Measurements from ENCODE around the gene PCBP3. TPM values are rescaled to one million over a fixed set of nuclear protein-coding genes. Genes with fewer than 3 reads are reported as not detected.

PCBP3 gene
- total and polyA plus RNA-seq, 2 donors from 2014 or later, result 2.3 to 5.4 TPM

- H3K27me3 ChIP-seq (ENCODE audit: control insufficient read depth, insufficient read depth, low read length), result no peaks in the 10 kb centered on the region
- no peak overlapping the region for H3K27ac ChIP-seq (ENCODE audit: low read depth in 2 of 2, low read length in 2 of 2)
- no peaks in the 10 kb centered on the region for H3K4me1 ChIP-seq (ENCODE audit: control insufficient read depth in 2 of 3, insufficient read depth in 2 of 3, low read depth in 1 of 3, low read length in 3 of 3)
- H3K9me3 ChIP-seq (ENCODE audit: control insufficient read depth in 2 of 3, insufficient read depth in 1 of 3, low read length in 3 of 3), result no peaks in the 10 kb centered on the region
- peaks cover 1 to 21% (median 2%) of the 10 kb centered on the region in 3 donors for H3K36me3 ChIP-seq (ENCODE audit: control insufficient read depth in 2 of 3, insufficient read depth in 3 of 3, low read length in 3 of 3)
- no peak overlapping the region for H3K9ac ChIP-seq (ENCODE audit: low read length in 3 of 3)
- TF ChIP-seq, protein P1, sequence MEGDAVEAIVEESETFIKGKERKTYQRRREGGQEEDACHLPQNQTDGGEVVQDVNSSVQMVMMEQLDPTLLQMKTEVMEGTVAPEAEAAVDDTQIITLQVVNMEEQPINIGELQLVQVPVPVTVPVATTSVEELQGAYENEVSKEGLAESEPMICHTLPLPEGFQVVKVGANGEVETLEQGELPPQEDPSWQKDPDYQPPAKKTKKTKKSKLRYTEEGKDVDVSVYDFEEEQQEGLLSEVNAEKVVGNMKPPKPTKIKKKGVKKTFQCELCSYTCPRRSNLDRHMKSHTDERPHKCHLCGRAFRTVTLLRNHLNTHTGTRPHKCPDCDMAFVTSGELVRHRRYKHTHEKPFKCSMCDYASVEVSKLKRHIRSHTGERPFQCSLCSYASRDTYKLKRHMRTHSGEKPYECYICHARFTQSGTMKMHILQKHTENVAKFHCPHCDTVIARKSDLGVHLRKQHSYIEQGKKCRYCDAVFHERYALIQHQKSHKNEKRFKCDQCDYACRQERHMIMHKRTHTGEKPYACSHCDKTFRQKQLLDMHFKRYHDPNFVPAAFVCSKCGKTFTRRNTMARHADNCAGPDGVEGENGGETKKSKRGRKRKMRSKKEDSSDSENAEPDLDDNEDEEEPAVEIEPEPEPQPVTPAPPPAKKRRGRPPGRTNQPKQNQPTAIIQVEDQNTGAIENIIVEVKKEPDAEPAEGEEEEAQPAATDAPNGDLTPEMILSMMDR (IDR thresholded peaks at IDR 0.05; ENCODE audit: borderline replicate concordance, extremely low read depth, insufficient read depth), result no peak
- no peak overlapping the region for H3K4me3 ChIP-seq (ENCODE audit: low read length in 3 of 3)
- no peak for FAIRE-seq
- intact Hi-C loops (cut with DNase I), result no loop called here
- DNase-seq, result peak in 2 of 5 donors; percentile 43 to 78
Observed at GRCh38 chr21:45990049-45990711, 346.7 kb downstream of the PCBP3 start.

GRCh38 chr21:45990741-45991605 lies 347.4 kb downstream of the PCBP3 start:
- intact Hi-C loops (cut with DNase I), result no loop called here
- Histone ChIP-seq H3K9ac (ENCODE audit: low read length in 3 of 3) (no peak overlapping the region), H3K27me3 (ENCODE audit: control insufficient read depth, insufficient read depth, low read length) (no peaks in the 10 kb centered on the region), H3K4me1 (ENCODE audit: control insufficient read depth in 2 of 3, insufficient read depth in 2 of 3, low read depth in 1 of 3, low read length in 3 of 3) (no peaks in the 10 kb centered on the region), H3K9me3 (ENCODE audit: control insufficient read depth in 2 of 3, insufficient read depth in 1 of 3, low read length in 3 of 3) (no peaks in the 10 kb centered on the region), H3K27ac (ENCODE audit: low read depth in 2 of 2, low read length in 2 of 2) (no peak overlapping the region), H3K36me3 (ENCODE audit: control insufficient read depth in 2 of 3, insufficient read depth in 3 of 3, low read length in 3 of 3) (peaks cover 0 to 14% (median 2%) of the 10 kb centered on the region in 3 donors), H3K4me3 (ENCODE audit: low read length in 3 of 3) (no peak overlapping the region)
- DNase-seq, result peak in 2 of 5 donors; percentile 28 to 60
- FAIRE-seq, result no peak
- TF ChIP-seq, protein P1 (IDR thresholded peaks at IDR 0.05; ENCODE audit: borderline replicate concordance, extremely low read depth, insufficient read depth), result no peak

DNA sequence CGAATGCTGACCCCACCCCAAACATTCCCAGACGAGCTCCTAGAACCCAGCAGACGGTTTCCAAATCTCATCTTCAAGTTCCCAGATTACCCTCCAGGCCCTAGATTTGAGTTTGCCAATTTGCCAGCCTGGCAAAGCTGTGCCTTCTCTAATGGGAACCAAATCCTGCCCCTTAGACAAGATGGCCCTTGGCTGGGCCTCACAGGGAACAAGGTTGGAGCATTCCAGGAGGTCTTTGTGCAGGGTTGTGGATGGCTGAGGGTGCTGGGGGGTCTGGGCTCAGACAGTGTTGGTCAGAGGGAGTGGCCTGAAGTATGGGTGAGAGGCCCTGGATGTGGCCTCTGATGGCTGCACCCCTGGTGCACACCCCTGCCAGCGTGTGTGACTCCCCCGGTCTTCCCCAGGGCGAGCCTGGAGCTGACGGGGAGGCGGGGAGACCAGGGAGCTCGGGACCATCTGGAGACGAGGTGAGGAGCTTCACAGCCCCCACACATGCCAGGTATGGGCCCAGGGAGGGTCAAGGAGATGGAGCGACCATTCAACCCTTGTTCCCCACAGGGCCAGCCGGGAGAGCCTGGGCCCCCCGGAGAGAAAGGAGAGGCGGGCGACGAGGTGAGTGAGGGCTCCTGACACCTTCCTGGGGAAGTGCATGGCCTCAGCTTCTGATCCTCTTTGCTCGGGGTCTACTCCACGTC lies 348.2 kb downstream of the PCBP3 start:
- FAIRE-seq (no peak), DNase-seq (peak in 2 of 5 donors; percentile 32 to 71)
- Histone ChIP-seq H3K27me3 (ENCODE audit: control insufficient read depth, insufficient read depth, low read length) (no peaks in the 10 kb centered on the region), H3K9me3 (ENCODE audit: control insufficient read depth in 2 of 3, insufficient read depth in 1 of 3, low read length in 3 of 3) (no peaks in the 10 kb centered on the region), H3K36me3 (ENCODE audit: control insufficient read depth in 2 of 3, insufficient read depth in 3 of 3, low read length in 3 of 3) (peaks cover 0 to 7% (median 2%) of the 10 kb centered on the region in 3 donors), H3K9ac (ENCODE audit: low read length in 3 of 3) (no peak overlapping the region), H3K27ac (ENCODE audit: low read depth in 2 of 2, low read length in 2 of 2) (no peak overlapping the region), H3K4me1 (ENCODE audit: control insufficient read depth in 2 of 3, insufficient read depth in 2 of 3, low read depth in 1 of 3, low read length in 3 of 3) (no peaks in the 10 kb centered on the region), H3K4me3 (ENCODE audit: low read length in 3 of 3) (no peak overlapping the region)
- intact Hi-C loops (cut with DNase I), result no loop called here
- TF ChIP-seq, protein P1 (IDR thresholded peaks at IDR 0.05; ENCODE audit: borderline replicate concordance, extremely low read depth, insufficient read depth), result no peak

Other genes starting within 250 kb of the PCBP3 start
- 316 TPM for gene COL18A1, start 238.6 kb upstream of the PCBP3 start, total RNA-seq
- 150 TPM for gene COL18A1, start 238.6 kb upstream of the PCBP3 start, polyA plus RNA-seq (ENCODE audit: insufficient read depth, low read depth, low replicate concordance)
- gene SLC19A1, start 101.3 kb upstream of the PCBP3 start, total RNA-seq, result 7.2 TPM
- 5.1 TPM for gene SLC19A1, start 101.3 kb upstream of the PCBP3 start, polyA plus RNA-seq (ENCODE audit: insufficient read depth, low read depth, low replicate concordance)

Data from kidney (tissue), 14 donors.